Loucy (cell line): ENCODE results near the gene TXNRD2.

Experiments used
- H2AFZ ChIP-seq: fragments of 200-600 bp; sonication (generic); 2 replicates; pipeline ENCODE4 v1.6.0; 2016; ENCODE audit warnings: antibody characterized with exemption, mild to moderate bottlenecking, low read length, moderate library complexity
- H3F3A ChIP-seq: fragments of 200-600 bp; 2 replicates; pipeline ENCODE4 v1.6.0; 2016; ENCODE audit warnings: antibody characterized with exemption, low read depth, mild to moderate bottlenecking
- H3K27me3 ChIP-seq: fragments of 200-600 bp; sonication (generic); 2 replicates; pipeline ENCODE4 v1.6.1; 2014; ENCODE audit warnings: low read length, mild to moderate bottlenecking; ENCODE audit not compliant: insufficient read depth, poor library complexity, severe bottlenecking
- H3K36me3 ChIP-seq: fragments of 200-600 bp; sonication (generic); 2 replicates; pipeline ENCODE4 v1.6.1; 2016; ENCODE audit warnings: low read length; ENCODE audit not compliant: insufficient read depth
- H3K4me1 ChIP-seq: fragments of 200-600 bp; sonication (generic); 2 replicates; pipeline ENCODE4 v1.5.1; 2014; ENCODE audit warnings: low read length, mild to moderate bottlenecking; ENCODE audit not compliant: insufficient read depth, poor library complexity, severe bottlenecking
- H3K4me2 ChIP-seq: fragments of 200-600 bp; sonication (generic); 2 replicates; pipeline ENCODE4 v1.6.0; 2014; ENCODE audit warnings: antibody characterized with exemption, low read length, low read depth, mild to moderate bottlenecking; ENCODE audit not compliant: poor library complexity, severe bottlenecking
- H3K4me3 ChIP-seq: fragments of 200-600 bp; sonication (generic); 2 replicates; pipeline ENCODE4 v1.5.1; 2014; ENCODE audit warnings: low read length, mild to moderate bottlenecking, mixed read lengths; ENCODE audit not compliant: poor library complexity, severe bottlenecking
- H3K79me2 ChIP-seq: fragments of 200-600 bp; sonication (generic); 2 replicates; pipeline ENCODE4 v1.6.1; 2014; ENCODE audit warnings: low read length; ENCODE audit not compliant: insufficient read depth
- H3K9ac ChIP-seq: fragments of 200-600 bp; sonication (generic); 2 replicates; pipeline ENCODE4 v1.6.0; 2014; ENCODE audit warnings: mild to moderate bottlenecking, low read depth, low read length, moderate library complexity; ENCODE audit not compliant: poor library complexity, severe bottlenecking
- H3K9me2 ChIP-seq: fragments of 200-600 bp; sonication (generic); replicated peaks from 2 replicates; pipeline ENCODE4 v1.6.1; 2016; ENCODE audit warnings: low read depth, low read length, mixed read lengths
- H3K9me3 ChIP-seq: fragments of 200-600 bp; sonication (generic); 2 replicates; pipeline ENCODE4 v1.6.1; 2014; ENCODE audit warnings: mild to moderate bottlenecking, antibody characterized with exemption, low read length, low read depth; ENCODE audit not compliant: insufficient read depth
- H4K20me1 ChIP-seq: fragments of 200-600 bp; sonication (generic); 2 replicates; pipeline ENCODE4 v1.6.0; 2014; ENCODE audit warnings: antibody characterized with exemption, low read length, mild to moderate bottlenecking; ENCODE audit not compliant: insufficient read depth, poor library complexity, severe bottlenecking
- EZH2phosphoT487 ChIP-seq: fragments of 200-600 bp; IDR thresholded peaks from 2 replicates; pipeline ENCODE4 v1.6.1; 2018; ENCODE audit warnings: antibody characterized with exemption, mild to moderate bottlenecking, moderate library complexity, borderline replicate concordance
- TF ChIP-seq, protein P1 (sequence below): fragments of 200-600 bp; sonication (generic); conservative IDR thresholded peaks from 2 replicates; pipeline ENCODE4 v1.5.1; 2014; ENCODE audit warnings: mild to moderate bottlenecking, antibody characterized with exemption, low read length

Gene TXNRD2

DNA sequence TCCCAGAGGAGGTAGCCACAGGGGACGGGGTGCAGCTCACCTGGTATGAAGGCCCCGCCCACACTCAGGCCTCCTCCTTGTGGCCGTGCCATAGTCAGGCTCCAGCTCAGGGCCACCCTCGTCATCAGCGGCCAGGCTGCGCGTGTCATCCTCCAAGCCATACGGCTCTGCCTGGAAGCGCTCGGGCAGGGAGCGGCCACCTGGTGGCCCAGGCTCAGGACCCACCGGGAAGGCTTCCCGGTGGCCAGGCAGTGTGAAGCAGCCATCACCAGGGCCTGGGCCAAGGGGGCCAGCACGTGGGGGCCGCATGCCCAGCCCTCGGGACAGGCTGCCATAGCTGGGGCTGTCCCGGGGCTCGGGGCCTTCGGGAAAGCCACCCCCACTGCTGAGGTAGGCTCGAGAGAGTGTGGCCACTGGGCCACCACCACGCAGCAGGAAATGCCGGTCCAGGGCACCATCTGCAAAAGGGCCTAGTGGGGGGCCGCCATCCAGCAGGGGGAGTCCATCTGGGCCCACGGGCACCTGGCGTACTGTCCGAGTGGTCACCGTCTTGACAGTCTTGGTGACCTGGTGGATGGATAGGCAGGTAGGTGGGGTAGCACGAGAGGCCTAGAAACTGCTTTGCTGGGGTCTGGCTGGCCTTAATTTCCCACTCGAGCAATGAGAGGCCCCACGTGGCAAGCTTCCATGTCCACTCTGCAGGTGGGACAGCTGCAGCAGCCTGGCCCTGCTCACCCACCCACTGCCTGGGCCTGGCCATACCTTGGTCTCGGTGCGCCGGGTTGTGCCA is 39.7 kb upstream of the TXNRD2 start:
- no peaks in the 10 kb centered on the region for H3K79me2 ChIP-seq
- H3K4me2 ChIP-seq: no peak overlapping the region
- no peaks in the 10 kb centered on the region for H3K27me3 ChIP-seq
- H3K4me3 ChIP-seq: no peak overlapping the region
- no peaks in the 10 kb centered on the region for H3K4me1 ChIP-seq
- H3K9me3 ChIP-seq: no peaks in the 10 kb centered on the region
- H2AFZ ChIP-seq: no peak overlapping the region
- H3K9ac ChIP-seq: no peak overlapping the region
- no peaks in the 10 kb centered on the region for H3K36me3 ChIP-seq
- no peak for TF ChIP-seq EZH2phosphoT487
- TF ChIP-seq, protein P1, sequence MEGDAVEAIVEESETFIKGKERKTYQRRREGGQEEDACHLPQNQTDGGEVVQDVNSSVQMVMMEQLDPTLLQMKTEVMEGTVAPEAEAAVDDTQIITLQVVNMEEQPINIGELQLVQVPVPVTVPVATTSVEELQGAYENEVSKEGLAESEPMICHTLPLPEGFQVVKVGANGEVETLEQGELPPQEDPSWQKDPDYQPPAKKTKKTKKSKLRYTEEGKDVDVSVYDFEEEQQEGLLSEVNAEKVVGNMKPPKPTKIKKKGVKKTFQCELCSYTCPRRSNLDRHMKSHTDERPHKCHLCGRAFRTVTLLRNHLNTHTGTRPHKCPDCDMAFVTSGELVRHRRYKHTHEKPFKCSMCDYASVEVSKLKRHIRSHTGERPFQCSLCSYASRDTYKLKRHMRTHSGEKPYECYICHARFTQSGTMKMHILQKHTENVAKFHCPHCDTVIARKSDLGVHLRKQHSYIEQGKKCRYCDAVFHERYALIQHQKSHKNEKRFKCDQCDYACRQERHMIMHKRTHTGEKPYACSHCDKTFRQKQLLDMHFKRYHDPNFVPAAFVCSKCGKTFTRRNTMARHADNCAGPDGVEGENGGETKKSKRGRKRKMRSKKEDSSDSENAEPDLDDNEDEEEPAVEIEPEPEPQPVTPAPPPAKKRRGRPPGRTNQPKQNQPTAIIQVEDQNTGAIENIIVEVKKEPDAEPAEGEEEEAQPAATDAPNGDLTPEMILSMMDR: no peak
- no peaks in the 10 kb centered on the region for H3F3A ChIP-seq
- H3K9me2 ChIP-seq: no peaks in the 10 kb centered on the region
- H4K20me1 ChIP-seq: no peaks in the 10 kb centered on the region

DNA sequence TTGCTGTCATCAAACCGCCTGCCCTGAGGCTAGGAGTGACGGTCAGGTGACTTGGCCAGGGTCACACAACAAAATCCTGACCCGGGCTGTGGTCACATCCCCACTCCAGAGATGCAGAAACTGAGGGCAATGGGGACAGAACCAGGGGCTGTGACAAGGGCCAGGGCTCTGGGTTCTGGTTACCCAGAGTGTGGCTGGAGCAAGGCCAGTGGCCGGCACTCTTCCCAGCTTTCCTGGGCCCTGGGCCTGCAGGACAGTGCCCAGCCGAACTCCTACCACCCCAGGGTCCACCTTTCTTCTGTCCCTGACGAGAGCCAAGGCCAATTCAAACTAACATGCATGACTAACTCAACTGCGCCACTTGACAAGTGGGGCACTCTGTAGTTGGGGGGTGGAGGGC is 39.1 kb upstream of the TXNRD2 start:
- H3F3A ChIP-seq: no peaks in the 10 kb centered on the region
- H3K4me3 ChIP-seq: no peak overlapping the region
- TF ChIP-seq EZH2phosphoT487: no peak
- TF ChIP-seq, protein P1: no peak
- no peaks in the 10 kb centered on the region for H4K20me1 ChIP-seq
- H3K9me2 ChIP-seq: no peaks in the 10 kb centered on the region
- no peaks in the 10 kb centered on the region for H3K79me2 ChIP-seq
- H3K4me2 ChIP-seq: no peak overlapping the region
- no peaks in the 10 kb centered on the region for H3K27me3 ChIP-seq
- no peaks in the 10 kb centered on the region for H3K36me3 ChIP-seq
- H3K4me1 ChIP-seq: peaks cover 6% of the 10 kb centered on the region
- H3K9me3 ChIP-seq: no peaks in the 10 kb centered on the region
- no peak overlapping the region for H3K9ac ChIP-seq
- no peak overlapping the region for H2AFZ ChIP-seq

DNA sequence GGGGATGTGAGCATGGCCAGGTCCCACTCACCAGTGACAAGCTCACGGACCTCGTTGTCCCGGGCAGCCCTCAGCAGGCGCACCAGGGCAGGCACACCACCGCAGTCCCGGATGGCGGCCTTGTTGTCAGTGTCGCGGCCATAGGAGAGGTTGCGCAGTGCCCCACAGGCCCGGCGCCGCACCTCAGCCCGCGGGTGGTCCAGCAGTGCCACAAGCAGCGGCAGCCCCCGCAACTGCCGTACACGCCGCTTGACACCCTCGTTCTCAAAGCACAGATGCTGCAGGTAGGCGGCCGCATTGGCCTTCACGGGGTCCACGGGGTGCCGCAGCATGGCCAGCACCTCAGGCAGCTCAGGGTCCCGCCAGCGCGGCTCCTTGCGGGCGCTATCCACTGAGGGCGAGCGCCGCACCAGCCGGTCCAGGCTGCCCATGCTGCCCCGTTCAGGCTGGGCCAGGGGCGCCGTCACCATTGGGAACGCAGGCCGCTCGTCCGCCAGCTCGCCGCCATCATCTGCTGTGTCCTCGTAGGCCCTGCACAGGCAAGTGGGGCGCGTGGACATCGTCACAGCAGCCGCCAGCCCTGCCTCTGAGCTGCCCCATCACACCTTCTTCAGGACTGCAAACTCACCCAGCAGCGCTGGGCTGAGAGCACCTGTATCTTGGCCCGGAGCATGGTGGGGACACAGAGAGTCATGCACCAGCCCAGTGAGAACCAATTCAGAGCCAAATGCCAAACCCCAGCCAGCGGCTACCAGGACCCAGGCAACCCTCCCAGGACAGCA is 38.3 kb upstream of the TXNRD2 start:
- Histone ChIP-seq H3K4me3 (no peak overlapping the region), H3K4me2 (no peak overlapping the region)

More for the DNA sequence above, 38.3 kb upstream of the TXNRD2 start:
- TF ChIP-seq, protein P1: no peak
- no peak for TF ChIP-seq EZH2phosphoT487
- Histone ChIP-seq H3K9me2 (no peaks in the 10 kb centered on the region), H3K9me3 (no peaks in the 10 kb centered on the region), H3K27me3 (no peaks in the 10 kb centered on the region), H3K36me3 (no peaks in the 10 kb centered on the region), H2AFZ (no peak overlapping the region), H3F3A (0 out of 2 replicates have a peak, but pooled peaks cover 2% of the 10 kb centered on the region), H3K79me2 (no peaks in the 10 kb centered on the region), H3K9ac (no peak overlapping the region), H3K4me1 (peaks cover 14% of the 10 kb centered on the region), H4K20me1 (no peaks in the 10 kb centered on the region)
